GM21529 (cell line): ENCODE data around the gene DEGS2.

ENCODE experiments used
- ATAC-seq: cut with Tn5 transposase; IDR thresholded peaks from one replicate; pipeline ENCODE4 v1.9.1; 2021; ENCODE audit not compliant: unreplicated experiment

The DEGS2 gene

GRCh38 chr14:100134586-100134985 lies 24.9 kb downstream of the DEGS2 start:
- ATAC-seq: no peak

DNA sequence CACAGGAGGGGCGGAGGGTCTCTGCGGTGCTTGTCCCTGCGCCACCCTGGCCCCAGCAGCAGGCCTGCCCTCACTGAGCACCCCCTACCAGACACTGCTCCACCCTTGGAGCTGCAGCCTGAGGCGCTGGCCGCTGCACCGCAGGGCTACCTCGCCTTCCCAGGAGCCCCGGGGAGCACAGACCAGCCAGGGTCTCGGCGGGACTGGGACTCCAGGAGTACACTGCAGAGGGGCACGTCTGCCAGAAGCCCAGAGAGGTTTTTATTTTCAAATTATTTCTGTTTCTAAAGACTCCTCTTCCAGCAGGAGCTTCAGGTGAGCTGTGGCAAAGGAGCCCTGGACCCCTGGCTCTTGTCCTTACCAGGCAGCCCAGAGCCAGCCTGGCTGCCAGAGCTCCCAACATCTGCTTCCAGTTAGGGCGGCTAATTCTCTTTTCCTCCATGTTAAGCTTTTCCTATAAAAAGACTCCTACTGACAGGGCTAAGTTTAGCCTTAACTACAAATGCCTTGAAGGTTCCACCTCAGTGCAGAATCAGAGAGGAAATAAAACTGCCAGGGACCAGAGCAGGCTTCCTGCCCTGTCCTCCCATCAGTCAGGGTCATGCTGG lies 26.4 kb downstream of the DEGS2 start:
- ATAC-seq: no peak

- no peak for ATAC-seq
Observed at GRCh38 chr14:100132161-100132902, 27.1 kb downstream of the DEGS2 start.

DNA sequence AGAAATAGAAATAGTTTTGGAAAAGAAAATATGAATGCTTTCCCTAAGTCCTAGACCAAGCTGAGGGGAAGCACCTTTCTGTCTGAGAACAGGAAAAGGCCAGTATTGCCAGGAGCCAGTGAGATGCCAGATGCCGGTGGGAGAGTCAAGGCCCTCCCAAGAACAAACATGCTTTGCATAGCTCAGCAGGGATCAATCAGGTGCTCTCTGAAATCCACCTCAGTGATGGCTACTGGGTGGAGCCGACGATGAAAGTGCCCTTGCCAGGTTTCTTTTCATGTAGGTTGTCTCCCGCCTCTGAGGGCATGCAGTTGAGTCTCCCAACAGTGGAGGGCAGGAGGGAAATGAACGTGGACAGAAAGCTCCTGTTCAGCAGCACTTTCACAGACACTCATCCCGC lies 28.3 kb downstream of the DEGS2 start:
- no peak for ATAC-seq

GRCh38 chr14:100130521-100130920 lies 28.9 kb downstream of the DEGS2 start:
- no peak for ATAC-seq

- ATAC-seq: no peak
Observed at GRCh38 chr14:100129161-100129589, 30.3 kb downstream of the DEGS2 start.

DNA sequence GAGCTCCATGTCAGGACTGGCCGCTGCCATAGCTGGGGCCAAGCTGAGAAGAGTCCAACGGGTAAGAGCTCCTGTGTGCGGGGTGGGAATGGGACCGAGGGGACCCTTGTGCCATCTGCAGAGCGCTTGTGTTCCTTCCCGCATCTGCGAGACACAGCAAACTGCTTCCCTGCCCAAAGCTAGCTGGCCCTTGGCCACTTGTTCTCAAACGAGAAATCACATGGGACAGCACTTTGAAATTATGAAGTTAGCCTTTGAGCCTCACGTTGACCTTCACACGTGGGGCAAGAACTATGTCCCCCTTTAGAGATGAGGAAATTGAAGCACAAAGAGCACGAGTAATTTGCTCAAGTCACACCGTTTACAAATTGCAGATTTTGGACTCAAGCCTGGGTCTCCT lies 30.8 kb downstream of the DEGS2 start:
- no peak for ATAC-seq

DNA sequence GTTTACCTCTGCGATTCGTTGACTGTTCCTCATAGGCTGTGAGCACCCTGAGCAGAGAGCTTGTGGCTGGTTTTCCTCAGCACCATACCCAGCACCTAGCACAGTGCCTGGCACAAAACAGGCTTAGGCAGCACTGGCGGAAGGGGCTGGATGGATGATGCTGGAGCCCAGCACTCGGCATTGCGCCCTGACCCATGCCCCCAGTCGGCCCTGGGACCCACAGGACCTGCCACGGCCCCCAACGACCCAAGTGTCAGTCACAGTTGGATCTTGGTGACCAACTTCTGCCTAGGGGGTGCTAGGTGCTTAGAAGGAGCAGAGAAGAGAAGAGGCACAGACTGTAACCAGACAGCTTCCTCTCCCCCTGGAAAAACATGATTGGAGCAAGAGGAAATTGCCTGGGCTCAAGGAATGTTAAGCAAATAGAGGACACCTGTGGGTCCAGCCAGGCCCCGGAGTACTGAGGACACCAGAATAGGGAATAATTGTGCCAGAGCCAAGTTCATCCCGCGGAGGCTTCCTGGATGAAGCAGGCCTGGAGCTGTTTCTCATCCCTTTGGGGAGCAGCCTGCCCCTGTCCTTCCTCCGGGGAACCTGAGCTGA lies 31.5 kb downstream of the DEGS2 start:
- ATAC-seq: no peak

DNA sequence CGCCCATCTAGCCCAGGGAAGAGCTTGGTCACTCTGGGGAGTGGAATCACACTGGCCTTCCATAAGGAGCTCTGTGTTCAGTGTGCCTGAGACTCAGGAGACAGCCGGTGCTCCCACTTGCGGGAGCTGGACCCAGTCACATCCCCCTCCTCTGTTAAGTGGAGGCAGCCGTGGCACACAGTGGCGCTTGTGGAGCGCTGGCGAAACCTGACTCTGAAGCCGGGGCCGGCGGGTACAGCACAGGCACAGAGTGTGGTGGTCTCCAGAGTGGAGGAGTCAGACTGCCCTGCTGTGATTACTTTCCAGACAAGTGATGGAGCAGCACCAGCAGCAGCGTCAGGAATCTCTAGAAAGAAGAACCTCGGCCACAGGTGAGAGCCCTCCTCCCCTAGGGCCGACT lies 33.0 kb downstream of the DEGS2 start:
- ATAC-seq: no peak

GRCh38 chr14:100124551-100125088 lies 34.8 kb downstream of the DEGS2 start:
- ATAC-seq: no peak

GRCh38 chr14:100123618-100124017 lies 35.8 kb downstream of the DEGS2 start:
- ATAC-seq: no peak

GRCh38 chr14:100122481-100123223 lies 36.8 kb downstream of the DEGS2 start:
- no peak for ATAC-seq

- ATAC-seq: no peak
Observed at GRCh38 chr14:100121643-100122480, 37.6 kb downstream of the DEGS2 start.

DNA sequence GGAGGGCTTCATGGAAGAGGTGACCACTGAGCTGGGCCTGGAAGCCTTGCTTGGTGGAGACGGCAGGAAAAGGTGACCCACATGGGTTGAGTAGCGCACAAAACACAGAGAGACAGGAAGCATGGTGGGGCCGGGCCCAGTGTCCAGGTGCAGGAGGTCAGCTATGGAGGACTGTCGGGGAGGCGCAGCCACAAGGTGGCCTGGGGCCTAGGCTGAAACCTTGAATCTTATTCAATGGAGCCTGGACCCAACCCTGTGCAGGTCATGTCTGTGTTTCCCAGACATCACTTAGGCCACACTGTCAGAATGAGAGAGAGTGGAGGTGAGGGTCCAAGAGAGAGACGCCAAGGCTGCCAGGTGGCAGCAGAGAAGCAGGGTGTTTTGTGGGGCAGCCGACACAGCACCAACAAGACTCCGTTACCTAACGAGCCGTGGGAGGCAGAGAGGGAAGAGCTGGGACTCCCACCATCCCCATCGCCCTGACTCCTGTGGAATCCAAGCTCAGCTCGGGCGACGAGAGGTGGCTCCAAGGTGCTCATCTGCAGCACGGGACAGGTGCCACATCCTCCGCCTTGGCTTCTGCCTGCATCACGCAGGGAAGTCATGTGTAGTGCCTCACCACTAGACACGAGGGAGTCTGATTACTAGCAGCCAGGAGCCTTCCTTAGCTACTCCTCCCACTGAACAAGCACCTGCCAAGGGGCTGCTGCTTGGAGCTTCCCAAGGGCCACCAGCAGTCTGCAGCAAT lies 38.7 kb downstream of the DEGS2 start:
- ATAC-seq: no peak

DNA sequence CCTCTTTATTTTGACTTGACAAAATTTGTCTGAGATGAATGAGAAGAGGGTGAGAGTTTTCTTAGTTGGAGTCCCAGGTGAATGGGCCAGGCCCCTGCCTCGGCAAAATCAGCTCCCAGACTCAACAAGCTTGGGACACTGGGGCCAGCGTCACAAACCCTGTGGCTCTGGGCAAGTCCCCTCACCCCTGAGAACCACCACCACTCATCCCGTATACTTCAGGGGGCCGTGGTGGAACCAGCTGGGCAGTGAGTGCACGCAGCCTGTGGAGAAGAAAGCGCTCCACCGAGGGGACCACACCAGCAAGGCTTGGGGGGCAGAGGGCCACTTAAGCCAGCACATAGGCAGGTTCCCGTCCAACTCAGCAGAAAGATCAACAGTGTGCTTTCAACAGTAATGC lies 40.2 kb downstream of the DEGS2 start:
- ATAC-seq: no peak

- no peak for ATAC-seq
Observed at GRCh38 chr14:100118396-100119011, 40.9 kb downstream of the DEGS2 start.

GRCh38 chr14:100117633-100118395 lies 41.6 kb downstream of the DEGS2 start:
- ATAC-seq: no peak

DNA sequence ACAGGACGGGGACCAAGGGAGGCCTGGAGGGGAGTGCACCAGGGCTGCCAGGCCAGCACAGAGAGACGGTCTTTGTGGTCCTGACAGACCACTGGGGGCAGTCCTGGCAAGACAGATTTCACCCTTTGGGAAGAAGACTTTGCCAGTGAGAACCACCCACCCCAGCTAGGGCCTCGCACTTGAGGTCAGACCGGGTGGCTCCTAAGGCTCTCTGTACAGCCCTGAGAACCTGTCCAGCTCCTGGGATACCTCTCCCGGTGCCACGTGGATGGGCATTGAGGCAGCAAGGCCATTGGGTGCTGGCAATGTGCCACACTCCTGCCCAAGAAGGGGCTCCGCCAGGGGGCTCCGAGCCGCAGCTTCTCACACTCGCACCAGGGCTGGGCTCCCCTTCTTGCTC lies 42.4 kb downstream of the DEGS2 start:
- no peak for ATAC-seq

DNA sequence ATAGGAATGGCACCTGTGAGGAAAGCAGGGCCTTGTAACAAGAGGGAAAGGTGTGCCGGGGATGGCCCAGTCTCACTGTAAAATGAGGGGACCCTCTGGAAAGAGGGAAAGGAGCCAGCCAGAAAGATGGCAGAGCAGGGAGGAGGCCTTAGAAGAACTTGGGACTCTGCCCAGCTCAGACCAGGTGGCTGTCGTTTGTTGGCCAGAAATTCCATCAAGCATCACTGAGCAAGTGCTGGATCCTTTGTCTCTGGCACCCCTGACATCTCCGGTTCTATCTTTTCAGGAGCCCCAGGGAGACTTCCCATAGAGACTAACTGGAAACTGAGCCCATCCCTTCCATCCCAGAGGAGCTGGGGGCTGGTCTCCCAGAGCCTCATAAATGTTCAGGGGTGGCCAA lies 43.3 kb downstream of the DEGS2 start:
- ATAC-seq: no peak
